HepG2 (cell line): ENCODE data around the gene NABP1. TPM values are rescaled to one million over a fixed set of nuclear protein-coding genes. Genes with fewer than 3 reads are reported as not detected.

Experiments
- ARID3A ChIP-seq: IDR thresholded peaks from 2 replicates; pipeline ENCODE4 v1.6.1; 2012; ENCODE audit warnings: low read depth, low read length, improper control_type of control experiment
- ERF ChIP-seq: IDR thresholded peaks from 2 replicates; pipeline ENCODE4 v1.6.1; 2018; ENCODE audit warnings: missing biosample characterization, missing genetic modification reagents
- EZH2 ChIP-seq: conservative IDR thresholded peaks from 2 replicates; pipeline ENCODE4 v1.6.1; 2012; ENCODE audit warnings: mild to moderate bottlenecking, low read depth, low read length, moderate library complexity
- HIVEP1 ChIP-seq: sonication (generic); formaldehyde crosslinking; IDR thresholded peaks from 2 replicates; pipeline ENCODE4 v1.4.0; 2020; ENCODE audit warnings: mild to moderate bottlenecking, missing genetic modification reagents
- HNF4G ChIP-seq, 2 experiments: sonication (generic) in 1 of 2; formaldehyde crosslinking in 1 of 2; IDR thresholded peaks; 2 replicates each; pipeline versions ENCODE4 v1.4.0 to v1.6.1; 2011 to 2020; ENCODE audit warnings: borderline replicate concordance in 2 of 2, low read depth in 2 of 2, mild to moderate bottlenecking in 2 of 2, low read length in 1 of 2, missing genetic modification reagents in 1 of 2, moderate library complexity in 1 of 2
- KDM1A ChIP-seq: IDR thresholded peaks from 2 replicates; pipeline ENCODE4 v1.6.1; 2016; ENCODE audit warnings: missing compliant biosample characterization
- NFKBIZ ChIP-seq: IDR thresholded peaks from 2 replicates; pipeline ENCODE4 v1.6.1; 2018; ENCODE audit warnings: missing genetic modification reagents, missing compliant biosample characterization
- PTBP1 ChIP-seq: fragments of 200-400 bp; formaldehyde crosslinking; IDR thresholded peaks from 2 replicates; pipeline ENCODE4 v1.6.1; 2018; ENCODE audit warnings: low read length, low read depth; ENCODE audit not compliant: poor library complexity, severe bottlenecking
- RERE ChIP-seq: IDR thresholded peaks from 2 replicates; pipeline ENCODE4 v1.6.1; 2016; ENCODE audit warnings: low read depth, missing genetic modification reagents, missing compliant biosample characterization
- SALL1 ChIP-seq: sonication (generic); formaldehyde crosslinking; IDR thresholded peaks from 2 replicates; pipeline ENCODE4 v1.8.0; 2022; ENCODE audit warnings: mild to moderate bottlenecking, missing genetic modification reagents
- TBL1XR1 ChIP-seq: fragments of 150-350 bp; IDR thresholded peaks from 2 replicates; pipeline ENCODE4 v1.6.1; 2014; ENCODE audit warnings: borderline replicate concordance, low read length; ENCODE audit not compliant: partially characterized antibody
- ZBTB14 ChIP-seq: sonication (generic); formaldehyde crosslinking; IDR thresholded peaks from 2 replicates; pipeline ENCODE4 v1.4.0; 2020; ENCODE audit warnings: missing genetic modification reagents
- ZFP1 ChIP-seq: IDR thresholded peaks from 2 replicates; pipeline ENCODE4 v1.6.1; 2016
- ZNF225 ChIP-seq: sonication (generic); formaldehyde crosslinking; IDR thresholded peaks from 2 replicates; pipeline ENCODE4 v1.4.0; 2020; ENCODE audit warnings: mild to moderate bottlenecking, missing genetic modification reagents
- ZNF292 ChIP-seq: sonication (generic); formaldehyde crosslinking; IDR thresholded peaks from 2 replicates; pipeline ENCODE4 v1.8.1; 2022; ENCODE audit warnings: mild to moderate bottlenecking, low read depth, missing genetic modification reagents, borderline replicate concordance
- ZNF556 ChIP-seq: sonication (generic); formaldehyde crosslinking; IDR thresholded peaks from 2 replicates; pipeline ENCODE4 v1.4.0; 2020; ENCODE audit warnings: mild to moderate bottlenecking, missing genetic modification reagents, borderline replicate concordance
- ZNF761 ChIP-seq: sonication (generic); formaldehyde crosslinking; conservative IDR thresholded peaks from 2 replicates; pipeline ENCODE4 v1.4.0; 2020; ENCODE audit warnings: mild to moderate bottlenecking, missing genetic modification reagents
- polyA plus RNA-seq, 8 experiments: library from polyadenylated mRNA; depleted of rRNA in 3 of 8; stranded (reverse) in 7 of 8; unstranded in 1 of 8; fragments of >200 nt; fragmentation: Illumina TruSeq in 4 of 8; extraction: Trizol in 4 of 8; gene quantifications; 2 replicates each; pipeline versions ENCODE4 v1.2.1 to v1.2.3, GENCODE V29; 2011 to 2016; ENCODE audit warnings: low read depth in 4 of 8, missing spikeins in 1 of 8, mixed read lengths in 1 of 8; ENCODE audit not compliant: insufficient read depth in 1 of 8
- total RNA-seq, 5 experiments: library from RNA; depleted of rRNA; stranded (reverse); fragments of >200 nt; fragmentation: Illumina TruSeq; extraction: Trizol; gene quantifications; 2 replicates each; pipeline ENCODE4 v1.2.3, GENCODE V29; 2016; ENCODE audit warnings: low read depth in 1 of 5

The NABP1 gene
- total and polyA plus RNA-seq, 2 of the 13 experiments (the other 11 are each of a cell fraction or from before 2014, with no cell fraction given) = 14.9 to 19.8 TPM

GRCh38 chr2:191637182-191638078 lies 40.5 kb upstream of the NABP1 start (continued):
- TF ChIP-seq ARID3A = peak; percentile 88
- TF ChIP-seq HNF4G (IDR thresholded peaks at IDR 0.05; ENCODE audit: borderline replicate concordance, low read depth, low read length) = peak; percentile 28; the same call in 1 of the 2 replicates
- TF ChIP-seq HNF4G (CRISPR knock-in tag; IDR thresholded peaks at IDR 0.05; ENCODE audit: borderline replicate concordance, low read depth) = peak; percentile 11; the same call in 1 of the 2 replicates
- no peak for TF ChIP-seq ZNF225 (CRISPR knock-in tag)
- peak; percentile 82 for TF ChIP-seq RERE (CRISPR knock-in tag)
- peak; percentile 62; the same call in 1 of the 2 replicates for TF ChIP-seq ZFP1 (CRISPR knock-in tag)
- TF ChIP-seq PTBP1 = no peak
- peak; percentile 74 for TF ChIP-seq TBL1XR1
- peak; percentile 55; the same call in 1 of the 2 replicates for TF ChIP-seq SALL1
- TF ChIP-seq ZNF556 (CRISPR knock-in tag) = peak; percentile 10; the same call in 1 of the 2 replicates
- peak; percentile 66; the same call in 1 of the 2 replicates for TF ChIP-seq NFKBIZ (CRISPR knock-in tag)
- TF ChIP-seq ZBTB14 (CRISPR knock-in tag) = no peak
- TF ChIP-seq ERF (CRISPR knock-in tag) = 0 out of 2 replicates have a peak, but pooled peaks have one; percentile 62
- no peak for TF ChIP-seq HIVEP1 (CRISPR knock-in tag)
- TF ChIP-seq ZNF761 (CRISPR knock-in tag) = 0 out of 2 replicates have a peak, but pooled peaks have one; percentile 18
- 0 out of 2 replicates have a peak, but pooled peaks have one; percentile 39 for TF ChIP-seq KDM1A (CRISPR knock-in tag)
- no peak for TF ChIP-seq EZH2
- TF ChIP-seq ZNF292 (CRISPR knock-in tag) = peak; percentile 64; the same call in 1 of the 2 replicates
